Measurements from ENCODE around the gene DLX3. TPM values are rescaled to one million over a fixed set of nuclear protein-coding genes. Genes with fewer than 3 reads are reported as not detected.

Gene DLX3
- total and polyA plus RNA-seq, 2 donors (not counting 1 experiment from before 2014, with no cell fraction given), result not detected

DNA sequence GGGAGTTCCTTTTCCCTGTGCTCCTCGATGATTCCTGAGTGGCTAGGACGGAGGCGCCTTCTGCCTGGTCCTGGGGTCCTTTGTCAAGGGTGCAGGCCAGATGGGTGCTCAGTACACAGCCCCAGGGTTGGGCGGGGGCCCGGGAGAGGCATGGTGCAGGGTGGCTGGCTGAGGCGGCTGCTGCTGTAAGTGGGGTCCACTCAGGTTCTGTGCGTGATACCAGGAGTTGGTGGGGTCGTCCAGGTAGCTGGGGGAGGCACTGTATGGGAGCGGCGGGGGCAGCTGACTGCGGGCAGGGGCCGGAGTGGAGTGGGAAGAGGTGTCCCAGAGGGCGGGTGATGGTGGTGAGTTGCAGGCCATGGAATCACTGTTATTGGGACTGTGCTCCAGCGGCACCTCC, 3.6 kb downstream of the DLX3 start:
- no peak overlapping the region for H3K27ac ChIP-seq (ENCODE audit: insufficient read depth, low read length)
- no peak for DNase-seq (ENCODE audit: low read depth in 2 of 2)
- H3K4me2 ChIP-seq (ENCODE audit: extremely low read depth, insufficient read depth, low read length), result no peak overlapping the region
- H3K36me3 ChIP-seq (ENCODE audit: control insufficient read depth, insufficient read depth, low read length), result no peaks in the 10 kb centered on the region
- H3K4me1 ChIP-seq (ENCODE audit: control insufficient read depth, extremely low read depth, insufficient read depth, low read length), result no peaks in the 10 kb centered on the region
- H3K79me2 ChIP-seq (ENCODE audit: control insufficient read depth, insufficient read depth, low read length), result no peaks in the 10 kb centered on the region
- TF ChIP-seq EZH2 (IDR thresholded peaks at IDR 0.05; ENCODE audit: low read length, missing control alignments), result no peak
- TF ChIP-seq, protein P1, sequence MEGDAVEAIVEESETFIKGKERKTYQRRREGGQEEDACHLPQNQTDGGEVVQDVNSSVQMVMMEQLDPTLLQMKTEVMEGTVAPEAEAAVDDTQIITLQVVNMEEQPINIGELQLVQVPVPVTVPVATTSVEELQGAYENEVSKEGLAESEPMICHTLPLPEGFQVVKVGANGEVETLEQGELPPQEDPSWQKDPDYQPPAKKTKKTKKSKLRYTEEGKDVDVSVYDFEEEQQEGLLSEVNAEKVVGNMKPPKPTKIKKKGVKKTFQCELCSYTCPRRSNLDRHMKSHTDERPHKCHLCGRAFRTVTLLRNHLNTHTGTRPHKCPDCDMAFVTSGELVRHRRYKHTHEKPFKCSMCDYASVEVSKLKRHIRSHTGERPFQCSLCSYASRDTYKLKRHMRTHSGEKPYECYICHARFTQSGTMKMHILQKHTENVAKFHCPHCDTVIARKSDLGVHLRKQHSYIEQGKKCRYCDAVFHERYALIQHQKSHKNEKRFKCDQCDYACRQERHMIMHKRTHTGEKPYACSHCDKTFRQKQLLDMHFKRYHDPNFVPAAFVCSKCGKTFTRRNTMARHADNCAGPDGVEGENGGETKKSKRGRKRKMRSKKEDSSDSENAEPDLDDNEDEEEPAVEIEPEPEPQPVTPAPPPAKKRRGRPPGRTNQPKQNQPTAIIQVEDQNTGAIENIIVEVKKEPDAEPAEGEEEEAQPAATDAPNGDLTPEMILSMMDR (conservative IDR thresholded peaks at IDR 0.05 in 1 of 2, IDR thresholded peaks at IDR 0.05 in 1 of 2; ENCODE audit: low read depth in 1 of 2, low read length in 2 of 2), result no peak
- H3K4me3 ChIP-seq (replicated peaks in 1 of 4; ENCODE audit: control extremely low read depth in 1 of 4, insufficient read depth in 1 of 4, low read depth in 3 of 4, low read length in 4 of 4), result no peak overlapping the region
- H3K9me3 ChIP-seq (ENCODE audit: control insufficient read depth, insufficient read depth, low read depth, low read length), result no peaks in the 10 kb centered on the region
- H3K27me3 ChIP-seq (ENCODE audit: control insufficient read depth, insufficient read depth, low read length), result peaks cover 70% of the 10 kb centered on the region
- no peak overlapping the region for H3K9ac ChIP-seq (ENCODE audit: insufficient read depth, low read length)
- no peak overlapping the region for H2AFZ ChIP-seq (ENCODE audit: low read length)
- no peaks in the 10 kb centered on the region for H4K20me1 ChIP-seq (ENCODE audit: control insufficient read depth, extremely low read depth, insufficient read depth, low read length)

DNA sequence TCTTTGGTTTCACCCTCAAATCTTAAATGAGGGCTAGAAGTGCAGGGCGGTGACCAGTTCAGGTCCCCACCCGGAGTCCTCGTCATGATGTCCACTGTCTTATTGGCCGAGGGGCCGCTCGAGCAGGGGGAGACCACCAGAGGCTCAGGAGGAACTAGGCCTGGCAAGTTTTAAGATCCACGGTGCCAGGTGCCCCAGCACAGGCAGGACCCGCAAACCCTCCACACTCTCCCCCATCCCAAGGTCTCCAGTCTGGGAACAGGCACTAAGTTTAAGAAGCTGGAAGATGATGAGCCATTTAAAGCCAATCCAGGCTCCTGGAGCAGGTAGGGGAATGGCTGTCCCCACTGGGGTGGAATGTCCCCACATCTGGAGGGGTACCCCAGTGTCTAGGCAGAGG, 4.1 kb downstream of the DLX3 start:
- Histone ChIP-seq H2AFZ (ENCODE audit: low read length) (no peak overlapping the region), H4K20me1 (ENCODE audit: control insufficient read depth, extremely low read depth, insufficient read depth, low read length) (no peaks in the 10 kb centered on the region), H3K79me2 (ENCODE audit: control insufficient read depth, insufficient read depth, low read length) (no peaks in the 10 kb centered on the region), H3K4me2 (ENCODE audit: extremely low read depth, insufficient read depth, low read length) (no peak overlapping the region), H3K9ac (ENCODE audit: insufficient read depth, low read length) (no peak overlapping the region), H3K4me3 (replicated peaks in 1 of 4; ENCODE audit: control extremely low read depth in 1 of 4, insufficient read depth in 1 of 4, low read depth in 3 of 4, low read length in 4 of 4) (no peak overlapping the region), H3K27me3 (ENCODE audit: control insufficient read depth, insufficient read depth, low read length) (peaks cover 68% of the 10 kb centered on the region), H3K4me1 (ENCODE audit: control insufficient read depth, extremely low read depth, insufficient read depth, low read length) (no peaks in the 10 kb centered on the region), H3K9me3 (ENCODE audit: control insufficient read depth, insufficient read depth, low read depth, low read length) (no peaks in the 10 kb centered on the region), H3K36me3 (ENCODE audit: control insufficient read depth, insufficient read depth, low read length) (no peaks in the 10 kb centered on the region), H3K27ac (ENCODE audit: insufficient read depth, low read length) (no peak overlapping the region)
- DNase-seq (ENCODE audit: low read depth in 2 of 2), result no peak
- TF ChIP-seq, protein P1 (conservative IDR thresholded peaks at IDR 0.05 in 1 of 2, IDR thresholded peaks at IDR 0.05 in 1 of 2; ENCODE audit: low read depth in 1 of 2, low read length in 2 of 2), result no peak

DNA sequence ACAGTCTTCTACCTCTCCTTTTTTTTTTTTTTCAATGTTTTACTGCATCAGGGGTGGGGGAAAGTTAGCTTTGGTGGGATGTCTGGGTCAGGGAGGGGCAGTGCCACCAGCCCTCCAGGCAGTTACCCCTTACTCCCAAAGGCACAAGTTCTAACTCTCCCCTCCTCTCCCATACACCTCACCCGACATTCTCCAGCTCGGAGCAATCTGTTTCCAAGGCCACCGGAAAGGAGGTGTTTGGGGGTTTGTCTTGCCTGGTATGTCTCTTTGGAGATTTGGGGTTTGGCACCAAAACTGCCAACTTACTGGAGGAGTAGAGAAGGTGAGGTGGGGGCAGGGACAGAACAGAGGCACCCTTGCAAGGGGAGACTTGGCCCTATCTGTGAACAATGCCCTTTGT, 4.7 kb downstream of the DLX3 start:
- Histone ChIP-seq H3K4me2 (ENCODE audit: extremely low read depth, insufficient read depth, low read length) (no peak overlapping the region), H3K27me3 (ENCODE audit: control insufficient read depth, insufficient read depth, low read length) (peaks cover 62% of the 10 kb centered on the region), H3K79me2 (ENCODE audit: control insufficient read depth, insufficient read depth, low read length) (no peaks in the 10 kb centered on the region), H3K4me3 (replicated peaks in 1 of 4; ENCODE audit: control extremely low read depth in 1 of 4, insufficient read depth in 1 of 4, low read depth in 3 of 4, low read length in 4 of 4) (no peak overlapping the region), H3K4me1 (ENCODE audit: control insufficient read depth, extremely low read depth, insufficient read depth, low read length) (no peaks in the 10 kb centered on the region), H3K9me3 (ENCODE audit: control insufficient read depth, insufficient read depth, low read depth, low read length) (no peaks in the 10 kb centered on the region), H4K20me1 (ENCODE audit: control insufficient read depth, extremely low read depth, insufficient read depth, low read length) (no peaks in the 10 kb centered on the region), H3K9ac (ENCODE audit: insufficient read depth, low read length) (no peak overlapping the region), H2AFZ (ENCODE audit: low read length) (no peak overlapping the region), H3K36me3 (ENCODE audit: control insufficient read depth, insufficient read depth, low read length) (no peaks in the 10 kb centered on the region), H3K27ac (ENCODE audit: insufficient read depth, low read length) (no peak overlapping the region)
- no peak for DNase-seq (ENCODE audit: low read depth in 2 of 2)
- TF ChIP-seq EZH2 (IDR thresholded peaks at IDR 0.05; ENCODE audit: low read length, missing control alignments), result no peak

Measured in fibroblast of lung (primary cell).